ENCODE results near the gene CA9. TPM values are rescaled to one million over a fixed set of nuclear protein-coding genes. Genes with fewer than 3 reads are reported as not detected.
"Not testable (repeated sequence)": the region's sequence is repeated elsewhere in the genome, so short reads cannot be mapped to it uniquely, and the experiment has no call there.

CA9 gene
- total and polyA plus RNA-seq, 3 experiments from 2014 or later = 0.75 TPM; not detected in 2

- not testable (repeated sequence) for H3K27me3 Mint-ChIP-seq; H3K27me3 ChIP-seq (ENCODE audit: insufficient read depth, low read length, poor library complexity, severe bottlenecking); H3K4me3 ChIP-seq (ENCODE audit: low read length); H3K9me3 ChIP-seq (ENCODE audit: low read length); H3K27ac ChIP-seq (ENCODE audit: low read depth, low read length); H3K36me3 ChIP-seq (ENCODE audit: insufficient read depth, low read length); DNase-seq; H3K9me3 Mint-ChIP-seq
- H3K4me1 ChIP-seq (ENCODE audit: insufficient read depth, low read length) = peaks cover 33% of the 10 kb centered on the region
- Mint-ChIP-seq H3K4me1 (peaks cover 52 to 69% (median 55%) of the 10 kb centered on the region in 3 donors), H3K4me3 (peak overlapping the region in 4 of 7 donors; percentile 58 to 71 (median 66)), H3K27ac (peak overlapping the region; percentile 12 to 99 (median 93)), H3K36me3 (peaks cover 4 to 11% (median 11%) of the 10 kb centered on the region in 3 donors)
- ChIA-PET CTCF (interaction anchor here (14.3 kb wide), 1 partner anchor 24 kb away, joined by 200 read pairs; the partner anchor contains the start of gene CD72), POLR2A (interaction anchor here (1.1 to 2.0 kb wide), 2 partner anchors 11 to 20 kb away, joined by 3 to 8 read pairs; no protein-coding TSS in a partner anchor)
Measured at GRCh38 chr9:35637427-35637955, 36.2 kb upstream of the CA9 start.

DNA sequence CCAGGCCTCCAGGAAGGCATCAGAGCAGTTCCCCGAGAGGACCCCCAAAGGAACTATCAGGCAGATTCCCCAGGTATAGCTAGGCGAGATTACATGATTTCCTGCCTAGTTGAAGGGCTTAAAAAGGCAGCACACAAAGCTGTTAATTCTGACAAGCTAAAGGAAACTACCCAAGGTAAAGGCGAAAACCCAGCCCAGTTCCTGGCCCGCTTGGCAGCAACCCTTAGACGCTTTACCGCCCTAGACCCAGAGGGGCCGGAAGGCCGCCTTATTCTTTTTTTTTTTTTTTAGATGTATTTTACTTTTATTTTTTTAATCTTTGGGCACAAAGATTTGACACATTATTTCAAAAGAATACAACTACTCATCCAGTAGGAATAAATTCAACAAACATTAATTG, 35.0 kb upstream of the CA9 start:
- H3K4me3 ChIP-seq (ENCODE audit: low read length); H3K36me3 ChIP-seq (ENCODE audit: insufficient read depth, low read length); H3K9me3 Mint-ChIP-seq; H3K27me3 Mint-ChIP-seq; H3K27me3 ChIP-seq (ENCODE audit: insufficient read depth, low read length, poor library complexity, severe bottlenecking); H3K9me3 ChIP-seq (ENCODE audit: low read length); H3K27ac ChIP-seq (ENCODE audit: low read depth, low read length): not testable (repeated sequence)
- Mint-ChIP-seq H3K4me1 (peaks cover 56 to 74% (median 65%) of the 10 kb centered on the region in 3 donors), H3K4me3 (peak overlapping the region; percentile 55 to 88 (median 62)), H3K27ac (peak overlapping the region; percentile 79 to 99 (median 94)), H3K36me3 (peaks cover 4 to 15% (median 11%) of the 10 kb centered on the region in 3 donors)
- peaks cover 33% of the 10 kb centered on the region for H3K4me1 ChIP-seq (ENCODE audit: insufficient read depth, low read length)
- peak in 2 of 5 donors; percentile 48 to 58 for DNase-seq
- POLR2A ChIA-PET = interaction anchor here (0.7 to 2.0 kb wide), 5 partner anchors 10 to 104 kb away, joined by 3 to 8 read pairs (median 3); partner anchors contain the start of genes CCDC107 and RMRP
- CTCF ChIA-PET = interaction anchor here (0.8 to 14.3 kb wide), 4 partner anchors 8 to 25 kb away, joined by 3 to 200 read pairs (median 6); partner anchors contain the start of genes CCDC107, CD72 and RMRP

DNA sequence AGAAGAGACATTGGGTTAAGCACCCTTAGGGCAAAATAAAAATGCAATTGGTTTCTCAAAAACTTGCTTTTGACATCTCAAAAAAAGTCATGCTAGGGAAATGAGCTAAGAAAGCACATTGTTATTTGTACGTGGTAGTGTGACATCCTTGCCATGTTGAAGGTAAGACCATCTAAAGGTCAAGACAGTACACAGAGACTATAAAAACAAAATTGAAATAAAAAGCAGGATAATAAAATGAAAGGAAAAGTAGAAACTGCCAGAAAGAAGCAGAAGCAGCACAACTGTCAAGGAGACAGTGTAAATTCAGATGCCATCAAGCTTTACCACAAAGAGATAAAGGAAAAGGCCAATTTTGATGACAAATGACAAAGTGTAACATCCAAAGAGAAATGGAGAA, 34.5 kb upstream of the CA9 start:
- peak overlapping the region in 5 of 7 donors; percentile 23 to 88 (median 32) for H3K4me3 Mint-ChIP-seq
- H3K4me1 ChIP-seq (ENCODE audit: insufficient read depth, low read length) = peaks cover 35% of the 10 kb centered on the region
- ChIA-PET CTCF (interaction anchor here (0.8 to 14.3 kb wide), 5 partner anchors 8 to 56 kb away, joined by 3 to 200 read pairs (median 5); partner anchors contain the start of genes CCDC107, CD72 and RMRP), POLR2A (interaction anchor here (1.3 to 2.0 kb wide), 3 partner anchors 18 to 22 kb away, joined by 3 to 8 read pairs (median 3); partner anchors contain the start of genes CCDC107 and RMRP)
- H3K36me3 ChIP-seq (ENCODE audit: insufficient read depth, low read length); H3K27me3 ChIP-seq (ENCODE audit: insufficient read depth, low read length, poor library complexity, severe bottlenecking); H3K9me3 Mint-ChIP-seq; H3K27ac ChIP-seq (ENCODE audit: low read depth, low read length); DNase-seq; H3K27me3 Mint-ChIP-seq; H3K4me3 ChIP-seq (ENCODE audit: low read length); H3K9me3 ChIP-seq (ENCODE audit: low read length): not testable (repeated sequence)
- H3K36me3 Mint-ChIP-seq = peaks cover 4 to 15% (median 11%) of the 10 kb centered on the region in 3 donors
- peaks cover 57 to 75% (median 66%) of the 10 kb centered on the region in 3 donors for H3K4me1 Mint-ChIP-seq
- peak overlapping the region in 7 of 8 donors; percentile 62 to 98 (median 94) for H3K27ac Mint-ChIP-seq

- Histone ChIP-seq H3K9me3 (ENCODE audit: low read length) (no peaks in the 10 kb centered on the region), H3K27ac (ENCODE audit: low read depth, low read length) (no peak overlapping the region), H3K4me1 (ENCODE audit: insufficient read depth, low read length) (peaks cover 39% of the 10 kb centered on the region), H3K36me3 (ENCODE audit: insufficient read depth, low read length) (no peaks in the 10 kb centered on the region), H3K27me3 (ENCODE audit: insufficient read depth, low read length, poor library complexity, severe bottlenecking) (no peaks in the 10 kb centered on the region), H3K4me3 (ENCODE audit: low read length) (no peak overlapping the region)
- POLR2A ChIA-PET = interaction anchor here (1.3 to 2.0 kb wide), 3 partner anchors 18 to 22 kb away, joined by 3 to 8 read pairs (median 3); partner anchors contain the start of genes CCDC107 and RMRP
- CTCF ChIA-PET = interaction anchor here (0.8 to 14.3 kb wide), 7 partner anchors 8 to 57 kb away, joined by 3 to 200 read pairs (median 3); partner anchors contain the start of genes CCDC107, CD72 and RMRP
- DNase-seq = no peak
- H3K4me3 Mint-ChIP-seq = peak overlapping the region in 4 of 7 donors; percentile 23 to 88 (median 28)
- peaks cover 7 to 19% (median 11%) of the 10 kb centered on the region in 3 donors for H3K36me3 Mint-ChIP-seq
- no peaks in the 10 kb centered on the region for H3K9me3 Mint-ChIP-seq
- H3K27me3 Mint-ChIP-seq = no peaks in the 10 kb centered on the region
- peak overlapping the region in 7 of 8 donors; percentile 62 to 98 (median 94) for H3K27ac Mint-ChIP-seq
- H3K4me1 Mint-ChIP-seq = peaks cover 61 to 77% (median 70%) of the 10 kb centered on the region in 3 donors
Measured at GRCh38 chr9:35639631-35640030, 34.1 kb upstream of the CA9 start.

- not testable (repeated sequence) for H3K4me3 Mint-ChIP-seq
- peak overlapping the region in 4 of 8 donors; percentile 29 to 79 (median 66) for H3K27ac Mint-ChIP-seq
Measured at GRCh38 chr9:35640431-35640830, 33.3 kb upstream of the CA9 start.

GRCh38 chr9:35641478-35641877, 32.2 kb upstream of the CA9 start:
- H3K4me1 ChIP-seq (ENCODE audit: insufficient read depth, low read length) = peaks cover 42% of the 10 kb centered on the region
- H3K27ac ChIP-seq (ENCODE audit: low read depth, low read length); POLR2A ChIA-PET: not testable (repeated sequence)

More at GRCh38 chr9:35640431-35640830, 33.3 kb upstream of the CA9 start:
- CTCF ChIA-PET = interaction anchor here (0.9 to 14.3 kb wide), 5 partner anchors 9 to 56 kb away, joined by 3 to 200 read pairs (median 3); partner anchors contain the start of gene CD72
- not testable (repeated sequence) for H3K27ac ChIP-seq (ENCODE audit: low read depth, low read length); H3K27me3 Mint-ChIP-seq; H3K9me3 ChIP-seq (ENCODE audit: low read length); H3K36me3 ChIP-seq (ENCODE audit: insufficient read depth, low read length); DNase-seq; H3K27me3 ChIP-seq (ENCODE audit: insufficient read depth, low read length, poor library complexity, severe bottlenecking); H3K4me3 ChIP-seq (ENCODE audit: low read length); H3K9me3 Mint-ChIP-seq
- peaks cover 7 to 19% (median 11%) of the 10 kb centered on the region in 3 donors for H3K36me3 Mint-ChIP-seq
- POLR2A ChIA-PET = interaction anchor here (1.4 kb wide), 1 partner anchor 21 kb away, joined by 3 read pairs; no protein-coding TSS in a partner anchor
- H3K4me1 ChIP-seq (ENCODE audit: insufficient read depth, low read length) = peaks cover 44% of the 10 kb centered on the region
- H3K4me1 Mint-ChIP-seq = peaks cover 56 to 77% (median 70%) of the 10 kb centered on the region in 3 donors

GRCh38 chr9:35643046-35643445, 30.7 kb upstream of the CA9 start:
- no peaks in the 10 kb centered on the region for H3K27me3 Mint-ChIP-seq
- H3K4me3 ChIP-seq (ENCODE audit: low read length) = no peak overlapping the region

More at GRCh38 chr9:35641478-35641877, 32.2 kb upstream of the CA9 start:
- CTCF ChIA-PET = interaction anchor here (1.7 to 14.3 kb wide), 3 partner anchors 17 to 55 kb away, joined by 3 to 200 read pairs (median 162); partner anchors contain the start of genes CCDC107, CD72 and RMRP
- H3K4me3 Mint-ChIP-seq; H3K4me3 ChIP-seq (ENCODE audit: low read length); H3K36me3 ChIP-seq (ENCODE audit: insufficient read depth, low read length); H3K27me3 ChIP-seq (ENCODE audit: insufficient read depth, low read length, poor library complexity, severe bottlenecking); DNase-seq; H3K9me3 ChIP-seq (ENCODE audit: low read length); H3K27me3 Mint-ChIP-seq; H3K9me3 Mint-ChIP-seq: not testable (repeated sequence)
- H3K4me1 Mint-ChIP-seq = peaks cover 55 to 77% (median 70%) of the 10 kb centered on the region in 3 donors
- H3K36me3 Mint-ChIP-seq = peaks cover 7 to 24% (median 11%) of the 10 kb centered on the region in 3 donors
- H3K27ac Mint-ChIP-seq = peak overlapping the region in 4 of 8 donors; percentile 15 to 79 (median 44)

More at GRCh38 chr9:35643046-35643445, 30.7 kb upstream of the CA9 start:
- H3K4me3 Mint-ChIP-seq = peak overlapping the region in 1 of 7 donors; percentile 51
- Histone ChIP-seq H3K4me1 (ENCODE audit: insufficient read depth, low read length) (peaks cover 46% of the 10 kb centered on the region), H3K27ac (ENCODE audit: low read depth, low read length) (no peak overlapping the region), H3K9me3 (ENCODE audit: low read length) (no peaks in the 10 kb centered on the region), H3K27me3 (ENCODE audit: insufficient read depth, low read length, poor library complexity, severe bottlenecking) (no peaks in the 10 kb centered on the region), H3K36me3 (ENCODE audit: insufficient read depth, low read length) (no peaks in the 10 kb centered on the region)
- peaks cover 7 to 26% (median 9%) of the 10 kb centered on the region in 3 donors for H3K36me3 Mint-ChIP-seq
- no peaks in the 10 kb centered on the region for H3K9me3 Mint-ChIP-seq
- ChIA-PET CTCF (interaction anchor here (5.8 to 14.3 kb wide), 3 partner anchors 15 to 53 kb away, joined by 49 to 200 read pairs (median 162); partner anchors contain the start of genes CCDC107, CD72 and RMRP), POLR2A (no interaction called here)
- H3K27ac Mint-ChIP-seq = peak overlapping the region in 6 of 8 donors; percentile 17 to 95 (median 54)
- H3K4me1 Mint-ChIP-seq = peaks cover 52 to 74% (median 65%) of the 10 kb centered on the region in 3 donors
- no peak for DNase-seq
